Measurements from ENCODE around the gene ZKSCAN3.
"Not testable (repeated sequence)": the region's sequence is repeated elsewhere in the genome, so short reads cannot be mapped to it uniquely, and the experiment has no call there.

Gene ZKSCAN3

DNA sequence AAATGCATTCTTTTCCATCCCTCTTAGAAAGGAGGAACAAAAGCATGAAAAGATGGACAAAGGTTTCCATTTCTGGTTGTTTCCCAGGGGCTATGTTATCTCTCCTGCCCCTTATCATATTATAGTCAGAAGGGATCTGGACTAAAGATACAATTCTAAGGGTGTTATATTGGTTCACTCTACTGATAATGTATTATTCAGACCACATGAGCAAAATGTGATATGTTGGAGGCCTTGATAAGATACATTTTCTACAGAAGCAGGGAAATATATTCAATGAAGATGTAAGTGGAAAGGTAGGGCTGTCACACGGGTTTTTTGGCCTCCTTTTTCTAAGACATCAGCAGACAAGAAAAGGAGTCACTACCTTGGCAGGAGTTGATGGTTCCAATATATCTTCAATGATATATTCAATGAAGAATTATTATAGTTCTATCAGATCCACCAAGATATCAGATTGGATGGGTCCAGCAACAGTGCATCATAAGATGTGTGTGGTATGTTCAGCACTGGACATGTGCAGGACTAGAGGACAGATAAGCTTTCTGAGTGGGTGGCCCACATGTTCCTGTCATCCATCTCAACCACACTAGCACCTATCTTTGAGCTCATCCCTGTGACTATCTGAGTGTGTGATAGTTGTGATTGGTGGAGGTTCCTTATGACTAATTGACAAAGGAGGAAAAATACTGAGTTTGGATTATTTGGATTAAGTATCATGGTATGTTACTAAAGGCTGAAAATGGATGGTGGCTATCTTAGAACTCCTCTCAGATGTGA is 5.7 kb upstream of the ZKSCAN3 start:
- no peak for DNase-seq

DNA sequence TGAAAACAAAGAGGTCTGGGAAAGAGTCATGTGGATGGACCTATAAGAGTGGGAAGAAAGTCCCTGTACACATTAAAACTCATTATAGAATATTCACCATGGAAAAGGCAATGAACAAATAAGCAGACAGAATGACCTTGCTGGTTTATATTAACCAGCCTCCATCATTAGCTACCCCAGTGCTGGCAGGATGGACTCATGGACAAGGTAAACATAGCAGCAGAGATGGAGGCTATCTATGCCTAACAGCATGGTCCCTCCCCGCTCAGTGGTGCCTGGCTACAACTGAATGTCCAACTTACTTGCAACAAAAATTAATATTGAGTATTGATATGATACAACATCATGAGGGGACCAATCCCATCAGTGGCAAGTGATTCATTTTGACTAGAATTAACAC is 4.5 kb upstream of the ZKSCAN3 start:
- no peak for DNase-seq

DNA sequence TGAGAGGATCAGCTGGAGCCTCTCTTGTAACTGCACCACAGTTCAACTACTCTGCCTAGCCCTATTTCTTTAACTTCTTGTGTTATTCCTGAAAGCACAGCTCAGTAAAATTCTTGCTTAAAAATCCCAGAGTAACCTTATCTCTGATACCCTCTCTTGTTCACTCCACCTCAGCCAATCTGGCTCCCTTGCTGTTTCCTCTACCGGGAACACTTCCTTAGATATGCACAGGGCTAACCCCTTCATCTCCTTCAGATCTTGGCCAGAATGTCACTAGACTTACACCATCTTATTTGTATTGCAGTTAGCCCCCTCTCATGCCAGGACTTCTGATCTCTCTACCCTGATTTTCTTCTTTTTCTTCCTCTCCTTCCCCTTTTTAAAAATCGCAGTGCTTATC is 2.6 kb upstream of the ZKSCAN3 start:
- no peak for DNase-seq

DNA sequence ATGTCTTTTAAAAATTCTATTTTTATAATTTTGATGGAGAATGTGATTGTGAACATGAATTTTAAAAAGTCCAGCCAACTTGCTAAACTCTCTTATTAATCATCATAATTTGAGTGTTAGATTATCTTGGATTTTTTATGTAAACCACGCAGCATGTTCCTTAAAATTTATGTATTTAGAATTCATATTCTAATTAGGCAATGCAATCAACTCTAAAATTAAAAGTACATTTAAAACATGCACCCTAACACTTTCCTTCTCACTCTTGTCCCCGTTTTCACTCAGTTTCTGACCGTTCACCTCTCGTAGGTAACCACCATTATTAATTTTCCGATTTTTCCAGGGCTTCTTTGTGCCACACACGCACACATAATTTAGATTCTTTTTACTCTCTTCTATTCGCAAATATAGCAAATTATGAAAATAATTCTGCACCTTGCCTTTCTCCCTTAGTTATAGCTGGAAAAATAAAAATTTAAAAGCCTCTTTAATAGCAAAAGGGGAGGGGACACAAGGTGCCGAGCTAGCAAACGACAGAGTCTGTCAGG is 329 bp upstream of the ZKSCAN3 start:
- no peak for DNase-seq

DNA sequence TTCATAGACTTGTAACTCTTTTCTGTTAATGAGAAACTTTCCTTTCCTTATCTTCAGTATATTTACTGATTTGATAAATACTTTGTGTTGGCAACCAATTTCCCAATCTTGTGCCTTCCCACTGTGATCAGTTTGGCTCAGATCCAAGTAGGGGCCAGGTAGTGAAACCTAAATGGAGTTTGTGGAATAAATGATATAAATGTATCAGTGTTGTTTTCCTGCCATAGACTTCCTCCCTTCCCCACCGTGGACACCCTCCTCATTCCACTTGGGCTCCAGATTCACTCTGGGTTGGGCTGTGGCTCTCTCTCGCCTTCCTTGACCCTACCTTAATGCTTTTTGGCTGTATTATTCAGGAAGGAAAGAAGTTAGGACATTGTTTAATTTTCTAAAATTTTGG is 1.3 kb downstream of the ZKSCAN3 start:
- DNase-seq = no peak

DNA sequence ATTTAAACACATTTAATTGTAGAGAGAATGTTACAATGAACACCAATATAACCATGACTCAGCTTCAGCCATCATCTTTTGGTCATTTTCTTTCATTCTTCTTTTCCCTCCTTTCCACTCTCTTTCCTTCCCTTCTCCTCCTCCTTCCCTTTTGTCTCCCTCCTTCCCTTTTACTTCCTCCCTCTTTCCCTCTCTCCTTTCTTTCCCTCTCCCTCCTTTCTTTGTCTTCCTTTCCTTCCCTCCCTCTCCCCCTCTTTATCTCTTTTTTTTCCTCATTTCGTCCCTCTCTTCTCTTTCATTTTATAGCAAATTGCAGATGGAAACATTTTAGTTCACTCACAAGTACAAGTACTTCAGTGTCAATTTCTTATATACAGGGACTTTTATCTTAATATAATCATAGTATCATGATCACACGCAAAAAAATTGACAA is 1.8 kb downstream of the ZKSCAN3 start:
- no peak for DNase-seq

DNA sequence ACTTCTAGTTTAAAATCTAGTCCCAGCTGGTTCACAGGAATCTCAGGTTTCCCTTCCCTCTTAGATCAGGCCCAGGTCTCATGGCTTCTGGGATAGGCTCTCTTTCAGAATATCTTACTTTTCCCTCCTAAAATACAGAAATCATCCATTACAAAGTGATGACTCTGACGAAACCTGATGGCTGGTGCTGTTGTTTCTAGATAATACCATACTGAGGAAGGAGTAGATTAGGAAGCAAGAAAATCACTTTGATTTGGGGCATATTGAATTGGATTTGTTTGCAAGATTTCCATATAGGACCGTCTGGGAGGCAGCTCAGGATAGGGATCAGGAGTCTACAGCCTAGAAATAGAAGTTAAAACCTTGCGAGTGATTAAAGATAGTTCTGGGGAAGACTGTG is 3.6 kb downstream of the ZKSCAN3 start:
- DNase-seq = no peak

DNA sequence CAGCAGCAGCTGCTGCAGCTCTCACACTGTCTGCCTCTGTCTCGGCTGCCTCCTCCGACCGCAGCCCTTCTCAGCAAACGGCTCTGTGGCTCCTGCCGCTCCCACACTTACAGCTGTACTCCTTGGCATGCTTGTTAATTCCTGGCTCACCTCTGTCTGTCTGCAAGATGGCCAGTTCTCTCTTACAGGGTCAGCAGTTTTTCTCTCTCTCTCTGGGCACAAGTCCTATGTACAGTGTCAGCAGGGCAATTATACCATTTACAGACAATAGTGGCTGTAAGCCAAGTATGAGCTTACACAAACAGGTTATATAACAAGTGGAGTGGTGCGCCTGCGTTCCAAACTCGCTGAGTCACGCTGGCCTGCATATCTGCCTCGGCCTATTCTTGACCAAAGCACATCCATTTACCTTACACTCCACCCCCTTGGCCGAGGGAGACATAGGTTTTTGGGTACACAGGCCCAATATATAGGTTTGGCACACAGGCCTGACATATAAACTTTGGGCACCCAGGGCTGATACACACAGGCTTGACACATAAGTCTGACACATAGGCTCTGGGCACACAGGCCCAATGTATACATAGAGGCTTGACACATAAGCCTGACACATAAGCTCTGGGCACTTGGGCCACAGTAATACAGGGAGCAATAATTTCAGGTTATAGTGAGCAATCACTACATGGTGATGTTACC is 4.4 kb downstream of the ZKSCAN3 start:
- no peak for DNase-seq

DNA sequence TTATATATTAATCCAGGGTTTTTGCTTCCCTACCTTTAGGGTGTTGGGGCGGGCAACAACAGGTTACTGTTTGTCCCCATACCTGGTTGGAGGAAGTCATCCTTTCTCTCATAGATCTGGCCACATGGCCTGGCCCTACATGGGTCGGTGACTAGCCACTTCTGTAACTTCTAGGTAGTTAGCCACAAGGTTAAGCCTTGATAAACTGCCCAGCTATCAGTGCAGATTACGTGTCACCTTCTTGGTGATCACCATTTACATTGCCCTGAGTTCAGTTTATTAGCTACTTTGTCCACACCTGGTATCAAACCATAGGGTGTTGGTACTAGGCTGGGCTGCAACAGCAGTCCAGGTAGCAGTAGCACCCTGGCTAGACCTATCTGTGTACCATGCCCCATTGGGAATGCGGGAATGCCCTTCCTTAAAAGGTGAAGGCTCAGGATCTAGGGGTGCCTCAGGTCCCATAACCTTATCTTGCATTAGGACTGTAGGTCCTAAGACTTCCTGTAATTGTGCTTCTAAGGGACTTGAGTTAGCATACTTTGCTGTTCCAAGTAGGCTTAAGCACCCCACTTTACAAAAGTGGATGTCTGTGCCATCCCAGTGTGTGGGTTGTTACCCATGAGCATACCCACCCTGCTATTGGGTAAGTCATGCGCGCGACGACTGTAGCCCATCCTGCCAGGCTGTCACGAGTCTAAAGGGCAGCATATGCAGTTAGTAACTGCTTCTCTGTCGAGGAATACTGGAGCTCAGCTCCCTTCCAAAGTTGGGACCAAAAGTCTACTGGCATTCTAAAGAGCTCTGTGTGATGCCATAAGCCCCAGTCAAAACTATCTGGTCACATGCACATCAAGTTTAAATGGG is 5.2 kb downstream of the ZKSCAN3 start:
- no peak for DNase-seq

DNA sequence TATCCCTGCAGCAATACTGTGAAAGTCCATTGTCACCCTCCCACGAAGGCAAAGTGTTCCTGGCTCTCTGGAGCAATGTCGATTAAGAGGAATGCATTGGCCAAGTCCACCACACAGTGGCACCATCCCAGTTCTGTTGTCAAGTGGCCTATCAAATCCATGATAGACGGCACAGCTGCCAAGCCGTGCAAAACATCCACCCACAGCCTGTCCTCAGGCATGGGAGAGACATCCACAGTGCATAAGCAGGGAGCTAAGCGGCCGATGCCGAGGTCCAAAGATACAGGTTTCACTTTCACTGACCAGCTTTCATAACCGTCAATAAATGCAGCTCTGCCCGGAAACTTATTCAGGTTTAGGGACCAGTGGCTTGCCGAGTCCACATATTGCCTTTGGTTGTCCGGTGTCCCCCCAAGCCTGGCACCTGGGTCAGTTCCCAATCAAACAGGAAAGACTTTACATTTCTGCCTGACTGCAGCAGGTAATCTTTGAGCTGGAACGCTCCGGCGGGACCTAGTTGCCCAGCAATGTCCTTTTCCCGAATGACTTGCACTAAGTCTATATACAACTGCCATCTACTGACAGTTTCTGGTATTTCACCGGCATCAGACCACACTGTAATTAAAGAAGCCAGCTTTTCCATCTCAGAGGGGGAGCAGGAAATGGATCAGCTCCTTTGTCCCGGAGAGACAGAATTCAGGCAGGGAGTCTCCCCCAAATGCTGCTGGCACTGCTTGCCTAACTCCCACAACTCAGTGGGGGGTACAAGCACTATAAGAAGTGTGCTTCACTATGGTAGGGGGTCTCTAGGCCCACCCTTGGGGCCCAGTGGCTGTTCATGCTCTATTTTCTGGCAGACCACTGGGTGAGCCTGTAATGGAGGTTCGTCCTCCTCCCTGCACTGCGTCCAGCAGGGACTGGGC is 6.3 kb downstream of the ZKSCAN3 start:
- peak; percentile 86 for DNase-seq

DNA sequence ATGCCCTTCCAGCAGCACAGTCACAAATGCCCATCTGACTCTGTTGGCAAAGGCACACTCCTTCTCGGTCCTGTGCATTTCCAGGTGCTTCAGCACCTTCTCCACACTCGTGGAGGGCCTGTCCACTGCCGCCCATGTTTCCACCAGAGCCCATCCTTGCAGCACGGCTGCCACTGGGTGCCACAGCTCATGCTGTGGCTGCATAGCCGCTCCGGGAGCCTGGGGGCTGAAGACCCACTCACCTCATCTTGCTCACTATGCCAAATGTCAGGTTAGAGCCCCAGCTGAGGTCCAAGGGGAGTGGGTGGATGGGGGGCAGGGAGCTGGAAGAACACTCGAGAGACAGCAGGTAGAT is 6.9 kb downstream of the ZKSCAN3 start:
- DNase-seq = no peak

DNA sequence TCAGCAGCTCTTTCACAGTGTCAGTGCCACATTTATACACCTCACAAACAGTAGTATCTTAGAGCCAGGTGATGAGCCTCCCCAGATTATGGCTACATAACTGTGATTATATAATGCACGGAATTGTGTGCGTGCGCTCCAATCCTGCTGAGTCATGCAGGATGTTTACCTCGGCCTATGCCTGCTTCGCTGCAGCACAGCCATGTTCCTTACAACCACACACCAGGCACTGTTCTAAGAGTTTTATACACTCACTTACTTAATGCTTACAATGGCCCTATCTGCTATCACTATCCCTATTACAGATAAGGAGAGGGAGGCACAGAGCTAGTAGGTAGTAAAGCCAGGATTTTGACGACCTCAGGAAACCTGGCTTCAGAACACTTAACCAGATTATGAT is 7.3 kb downstream of the ZKSCAN3 start:
- DNase-seq = no peak

DNA sequence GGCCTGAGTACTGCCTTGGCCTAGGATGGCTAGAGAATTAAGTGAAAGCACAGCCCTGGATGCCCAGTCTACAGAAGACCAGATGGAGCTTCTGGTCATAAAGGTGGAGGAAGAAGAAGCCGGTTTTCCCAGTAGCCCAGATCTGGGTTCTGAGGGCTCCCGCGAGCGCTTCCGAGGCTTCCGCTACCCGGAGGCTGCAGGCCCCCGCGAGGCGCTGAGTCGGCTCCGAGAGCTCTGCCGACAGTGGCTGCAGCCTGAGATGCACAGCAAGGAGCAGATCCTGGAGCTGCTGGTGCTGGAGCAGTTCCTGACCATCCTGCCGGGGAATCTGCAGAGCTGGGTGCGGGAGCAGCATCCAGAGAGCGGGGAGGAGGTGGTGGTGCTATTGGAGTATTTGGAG is 9.8 kb downstream of the ZKSCAN3 start:
- not testable (repeated sequence) for DNase-seq

DNA sequence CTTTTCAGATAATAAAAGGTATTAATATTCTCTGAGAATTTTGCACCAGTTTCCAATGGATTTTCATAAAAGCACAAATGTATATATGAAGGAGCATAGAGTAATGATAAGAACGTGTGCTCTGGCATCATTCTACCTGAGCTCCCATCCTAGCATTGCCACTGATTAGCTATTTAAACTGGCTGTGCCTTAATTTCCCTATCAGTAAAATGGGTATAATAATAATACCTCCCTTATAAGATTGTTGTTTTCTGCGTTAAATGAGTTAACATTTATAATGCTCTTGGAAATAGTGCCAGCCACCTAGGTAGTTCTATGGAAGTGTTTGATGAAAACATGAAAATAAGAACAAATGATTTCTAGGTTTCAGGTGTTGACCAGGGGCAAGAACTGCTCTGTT is 11.2 kb downstream of the ZKSCAN3 start:
- no peak for DNase-seq

DNA sequence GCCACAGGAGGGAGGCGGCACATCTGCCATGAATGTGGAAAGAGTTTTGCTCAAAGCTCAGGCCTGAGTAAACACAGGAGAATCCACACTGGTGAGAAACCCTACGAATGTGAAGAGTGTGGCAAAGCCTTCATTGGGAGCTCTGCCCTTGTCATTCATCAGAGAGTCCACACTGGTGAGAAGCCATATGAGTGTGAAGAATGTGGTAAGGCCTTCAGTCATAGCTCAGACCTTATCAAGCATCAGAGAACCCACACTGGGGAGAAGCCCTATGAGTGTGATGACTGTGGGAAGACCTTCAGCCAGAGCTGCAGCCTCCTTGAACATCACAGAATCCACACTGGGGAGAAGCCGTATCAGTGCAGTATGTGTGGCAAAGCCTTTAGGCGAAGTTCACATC is 15.8 kb downstream of the ZKSCAN3 start:
- DNase-seq = not testable (repeated sequence)

DNA sequence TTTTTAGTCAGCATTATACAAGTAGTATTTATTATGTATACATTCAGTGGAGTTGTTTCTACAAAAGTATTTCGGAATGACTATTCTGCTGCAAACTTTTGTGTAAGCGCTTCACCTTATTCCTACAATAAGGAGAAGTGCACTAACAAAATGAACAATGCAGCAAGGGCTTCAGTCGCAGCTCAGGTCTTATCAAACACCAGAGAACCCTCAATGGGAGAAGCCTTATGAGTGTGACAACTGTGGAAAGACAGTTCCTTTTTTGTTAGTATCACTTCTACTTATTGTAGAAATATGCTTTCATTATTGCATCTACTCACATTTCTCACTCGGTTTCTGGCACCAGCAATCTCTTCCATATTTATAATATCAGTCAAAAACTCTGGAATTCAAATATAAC is 18.8 kb downstream of the ZKSCAN3 start:
- no peak for DNase-seq

DNA sequence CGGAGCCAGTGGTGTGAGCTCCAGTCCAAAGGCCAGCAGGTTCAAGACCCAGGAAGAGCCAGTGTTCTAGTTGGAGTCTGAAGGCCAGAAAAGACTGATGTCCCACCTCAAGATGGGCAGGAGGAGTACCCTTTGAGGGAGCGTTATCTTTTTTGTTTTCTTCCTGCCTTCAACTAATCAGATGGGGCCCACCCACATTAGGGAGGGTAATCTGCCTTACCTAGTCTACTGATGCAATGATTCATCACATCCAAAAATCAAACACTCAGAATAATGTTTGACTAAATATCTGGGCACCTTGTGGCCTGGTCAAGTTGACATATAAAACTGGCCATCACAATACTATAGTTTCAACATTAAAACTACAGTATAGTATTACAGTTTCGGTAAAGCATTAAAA is 19.7 kb downstream of the ZKSCAN3 start:
- DNase-seq = no peak

DNA sequence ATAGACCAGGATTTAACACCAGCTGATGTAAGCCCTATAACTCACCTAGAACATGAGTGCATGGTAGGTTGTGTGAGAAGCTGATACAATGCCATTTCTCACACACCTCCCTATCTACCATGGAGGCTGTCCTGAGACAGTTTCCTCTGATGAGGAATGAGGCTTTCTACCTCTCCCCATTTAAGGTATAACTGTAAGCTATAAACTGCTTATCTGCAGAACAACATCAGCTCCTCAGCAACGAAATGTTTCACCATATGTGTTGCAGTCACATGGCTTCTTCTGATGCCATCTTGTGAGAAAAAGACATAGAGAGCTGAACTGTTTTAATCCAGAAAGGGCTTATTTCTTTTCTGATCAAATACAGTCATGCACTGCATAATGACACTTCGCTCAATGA is 20.7 kb downstream of the ZKSCAN3 start:
- DNase-seq = no peak

DNA sequence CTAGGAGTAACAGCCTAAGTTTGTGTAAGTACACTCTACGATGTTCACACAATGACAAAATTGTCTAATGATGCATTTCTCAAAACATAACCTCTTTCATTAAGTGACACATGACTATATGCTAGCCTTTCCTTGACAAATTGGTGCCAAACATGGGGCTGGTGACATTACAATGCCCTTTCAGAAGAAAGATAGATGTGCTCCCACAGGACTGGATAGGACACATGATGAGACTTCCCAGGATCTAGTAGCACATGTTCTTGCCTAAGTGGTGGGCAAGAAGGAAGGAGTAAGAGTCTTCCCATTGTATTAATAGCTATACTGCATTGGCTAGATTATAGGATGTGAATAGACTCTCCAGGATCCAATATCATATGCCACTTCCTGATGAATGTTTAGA is 21.5 kb downstream of the ZKSCAN3 start:
- DNase-seq = no peak

DNA sequence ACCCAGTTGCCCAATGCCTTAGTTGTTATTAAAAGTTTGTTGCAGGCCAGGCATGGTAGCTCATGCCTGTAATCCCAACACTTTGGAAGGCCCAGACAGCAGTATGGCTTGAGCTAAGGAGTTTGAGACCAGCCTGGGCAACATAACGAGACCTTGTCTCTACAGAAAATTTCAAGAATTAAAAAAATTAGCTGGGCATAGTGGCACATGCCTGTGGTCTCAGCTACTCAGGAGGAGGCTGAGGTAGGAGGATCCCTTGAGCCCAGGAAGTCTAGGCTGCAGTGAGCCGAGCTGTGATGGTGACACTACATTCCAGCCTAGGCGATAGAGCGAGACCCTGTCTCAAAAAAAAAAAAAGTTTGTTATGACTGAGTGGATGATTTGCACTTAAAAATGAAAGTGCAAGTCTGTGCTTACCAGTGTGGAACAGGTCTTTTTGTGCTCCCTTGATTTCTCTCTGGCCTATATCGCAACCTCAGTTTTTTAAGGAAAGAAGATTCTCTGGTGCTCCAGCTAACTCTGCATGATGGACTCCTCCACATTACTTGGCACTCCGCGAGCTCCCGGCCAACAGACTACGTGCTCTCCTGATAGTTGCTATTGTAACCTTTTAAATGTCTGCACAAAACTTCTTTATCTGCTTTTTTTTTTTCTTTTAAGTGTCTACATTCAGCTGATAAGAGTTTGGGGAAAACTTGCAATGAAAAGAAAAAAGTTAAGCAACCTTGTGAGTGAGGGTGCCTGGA is 22.1 kb downstream of the ZKSCAN3 start:
- no peak for DNase-seq

DNA sequence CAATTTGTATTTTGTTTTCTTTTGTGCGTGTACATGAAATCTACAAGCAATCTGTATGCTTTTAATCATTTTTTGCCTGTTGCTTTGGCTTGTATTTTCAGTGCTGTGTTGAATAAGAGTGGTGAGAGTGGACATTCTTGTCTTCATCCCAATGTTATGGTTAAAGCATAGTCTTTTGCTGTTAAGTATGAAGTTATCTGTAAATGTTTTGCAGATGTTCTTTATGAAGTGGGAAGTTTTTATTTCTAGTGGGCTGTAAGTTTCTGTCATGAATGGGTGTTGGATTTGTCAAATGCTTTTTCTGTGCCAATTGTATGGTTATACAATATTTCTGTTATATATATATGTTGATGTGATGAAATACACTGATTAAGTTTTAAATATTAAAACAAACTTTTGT is 24.2 kb downstream of the ZKSCAN3 start:
- DNase-seq = no peak

DNA sequence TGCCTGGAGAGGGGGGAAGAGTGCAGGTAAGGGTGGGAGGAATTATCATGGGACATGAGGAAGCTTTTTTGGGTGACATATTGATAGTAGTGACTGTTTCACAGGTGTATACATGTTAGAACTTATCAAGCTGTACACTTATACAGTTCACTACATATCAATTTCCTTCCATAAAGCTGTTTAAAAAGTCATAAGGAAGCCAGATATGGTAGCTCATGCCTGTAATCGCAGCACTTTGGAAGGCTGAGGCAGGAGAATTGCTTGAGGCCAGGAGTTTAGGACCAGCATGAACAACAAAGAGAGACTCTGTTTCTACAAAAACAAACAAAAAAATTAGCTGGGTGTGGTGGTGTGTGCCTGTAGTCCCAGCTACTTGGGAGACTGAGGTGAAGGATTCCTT is 28.1 kb downstream of the ZKSCAN3 start:
- DNase-seq = no peak

Data from fibroblast of upper back skin (primary cell).